Lower lobe of right lung (tissue), 2 donors: ENCODE data around the gene KDR. TPM values are rescaled to one million over a fixed set of nuclear protein-coding genes. Genes with fewer than 3 reads are reported as not detected.

Experiments
- ATAC-seq, 2 donors: fragments of 200-7000 bp; cut with Tn5 transposase; one replicate each; pipeline ENCODE4 v1.9.1; 2020 to 2022; ENCODE audit warnings: mild to moderate bottlenecking in 2 of 2, moderate library complexity in 2 of 2
- DNase-seq: peaks from one replicate; pipeline ENCODE4 v3.0.0-alpha.2; 2020
- H3K27ac ChIP-seq: fragments of 200-600 bp; one replicate; pipeline ENCODE4 v1.8.0; 2022
- H3K27me3 ChIP-seq: fragments of 200-600 bp; one replicate; pipeline ENCODE4 v1.8.0; 2022; ENCODE audit warnings: low read depth
- H3K36me3 ChIP-seq: fragments of 200-600 bp; one replicate; pipeline ENCODE4 v1.8.0; 2022; ENCODE audit warnings: mild to moderate bottlenecking
- H3K4me1 ChIP-seq: fragments of 200-600 bp; one replicate; pipeline ENCODE4 v1.8.0; 2022
- H3K4me3 ChIP-seq: fragments of 200-600 bp; one replicate; pipeline ENCODE4 v1.8.0; 2022; ENCODE audit warnings: mild to moderate bottlenecking
- H3K9me3 ChIP-seq: fragments of 200-600 bp; one replicate; pipeline ENCODE4 v1.8.0; 2022
- CTCF ChIP-seq: fragments of 200-600 bp; IDR thresholded peaks from one replicate; pipeline ENCODE4 v1.8.0; 2022; ENCODE audit warnings: antibody characterized with exemption, mild to moderate bottlenecking
- intact Hi-C: fragments of 100-400 bp; cut with DNase I; formaldehyde crosslinking; loops from one replicate; pipeline ENCODE4 v1.11.0; 2022
- total RNA-seq: library from RNA; stranded (reverse); fragmentation: NEBNext Ultra II Directional; extraction: Animal tissue kit (Norgen Biotek cat#: 25700); gene quantifications from one replicate; pipeline ENCODE4 v1.2.1, GENCODE V29; 2021
- donor health status: DM: no; HTN: yes; CAD: no; lungs with severe emphysema.

KDR gene
- total RNA-seq, 1 donor from 2014 or later: 55.8 TPM

- TF ChIP-seq CTCF: no peak
- ATAC-seq: no peak
- Histone ChIP-seq H3K4me1 (peaks cover 18% of the 10 kb centered on the region), H3K36me3 (no peaks in the 10 kb centered on the region), H3K9me3 (no peaks in the 10 kb centered on the region), H3K27me3 (no peaks in the 10 kb centered on the region), H3K27ac (no peak overlapping the region), H3K4me3 (no peak overlapping the region)
- intact Hi-C loops: no loop called here
- no peak for DNase-seq
Observed at GRCh38 chr4:55029321-55029720, 96.1 kb downstream of the KDR start.

Other genes starting within 250 kb of the KDR start
- 21.1 TPM for gene SRD5A3, start 220.6 kb upstream of the KDR start, total RNA-seq